ENCODE measurements around the gene WDR53.

DNA sequence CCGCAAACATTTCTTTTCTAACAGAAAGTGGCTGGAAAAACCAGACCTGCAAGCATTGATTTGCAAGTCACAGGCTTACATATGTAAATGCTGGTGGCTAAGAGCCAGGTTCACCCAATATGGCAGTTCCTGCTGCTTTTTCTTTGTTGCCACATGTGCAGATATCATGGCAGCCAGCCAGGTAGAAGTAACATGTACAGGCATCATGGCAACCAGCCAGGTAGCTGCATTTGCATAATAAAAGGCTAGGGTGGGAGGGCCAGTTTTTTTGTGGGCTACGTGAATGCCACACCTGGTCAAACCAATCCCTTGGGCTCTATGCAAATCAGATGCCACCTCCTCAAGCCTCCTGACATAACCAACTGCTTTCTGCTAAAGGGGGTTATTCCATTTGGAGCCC, 50.4 kb downstream of the WDR53 start:
- TF ChIP-seq, protein P1, sequence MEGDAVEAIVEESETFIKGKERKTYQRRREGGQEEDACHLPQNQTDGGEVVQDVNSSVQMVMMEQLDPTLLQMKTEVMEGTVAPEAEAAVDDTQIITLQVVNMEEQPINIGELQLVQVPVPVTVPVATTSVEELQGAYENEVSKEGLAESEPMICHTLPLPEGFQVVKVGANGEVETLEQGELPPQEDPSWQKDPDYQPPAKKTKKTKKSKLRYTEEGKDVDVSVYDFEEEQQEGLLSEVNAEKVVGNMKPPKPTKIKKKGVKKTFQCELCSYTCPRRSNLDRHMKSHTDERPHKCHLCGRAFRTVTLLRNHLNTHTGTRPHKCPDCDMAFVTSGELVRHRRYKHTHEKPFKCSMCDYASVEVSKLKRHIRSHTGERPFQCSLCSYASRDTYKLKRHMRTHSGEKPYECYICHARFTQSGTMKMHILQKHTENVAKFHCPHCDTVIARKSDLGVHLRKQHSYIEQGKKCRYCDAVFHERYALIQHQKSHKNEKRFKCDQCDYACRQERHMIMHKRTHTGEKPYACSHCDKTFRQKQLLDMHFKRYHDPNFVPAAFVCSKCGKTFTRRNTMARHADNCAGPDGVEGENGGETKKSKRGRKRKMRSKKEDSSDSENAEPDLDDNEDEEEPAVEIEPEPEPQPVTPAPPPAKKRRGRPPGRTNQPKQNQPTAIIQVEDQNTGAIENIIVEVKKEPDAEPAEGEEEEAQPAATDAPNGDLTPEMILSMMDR (IDR thresholded peaks at IDR 0.05; ENCODE audit: low read depth, low read length, missing input control) = no peak
- TF ChIP-seq, protein P2, sequence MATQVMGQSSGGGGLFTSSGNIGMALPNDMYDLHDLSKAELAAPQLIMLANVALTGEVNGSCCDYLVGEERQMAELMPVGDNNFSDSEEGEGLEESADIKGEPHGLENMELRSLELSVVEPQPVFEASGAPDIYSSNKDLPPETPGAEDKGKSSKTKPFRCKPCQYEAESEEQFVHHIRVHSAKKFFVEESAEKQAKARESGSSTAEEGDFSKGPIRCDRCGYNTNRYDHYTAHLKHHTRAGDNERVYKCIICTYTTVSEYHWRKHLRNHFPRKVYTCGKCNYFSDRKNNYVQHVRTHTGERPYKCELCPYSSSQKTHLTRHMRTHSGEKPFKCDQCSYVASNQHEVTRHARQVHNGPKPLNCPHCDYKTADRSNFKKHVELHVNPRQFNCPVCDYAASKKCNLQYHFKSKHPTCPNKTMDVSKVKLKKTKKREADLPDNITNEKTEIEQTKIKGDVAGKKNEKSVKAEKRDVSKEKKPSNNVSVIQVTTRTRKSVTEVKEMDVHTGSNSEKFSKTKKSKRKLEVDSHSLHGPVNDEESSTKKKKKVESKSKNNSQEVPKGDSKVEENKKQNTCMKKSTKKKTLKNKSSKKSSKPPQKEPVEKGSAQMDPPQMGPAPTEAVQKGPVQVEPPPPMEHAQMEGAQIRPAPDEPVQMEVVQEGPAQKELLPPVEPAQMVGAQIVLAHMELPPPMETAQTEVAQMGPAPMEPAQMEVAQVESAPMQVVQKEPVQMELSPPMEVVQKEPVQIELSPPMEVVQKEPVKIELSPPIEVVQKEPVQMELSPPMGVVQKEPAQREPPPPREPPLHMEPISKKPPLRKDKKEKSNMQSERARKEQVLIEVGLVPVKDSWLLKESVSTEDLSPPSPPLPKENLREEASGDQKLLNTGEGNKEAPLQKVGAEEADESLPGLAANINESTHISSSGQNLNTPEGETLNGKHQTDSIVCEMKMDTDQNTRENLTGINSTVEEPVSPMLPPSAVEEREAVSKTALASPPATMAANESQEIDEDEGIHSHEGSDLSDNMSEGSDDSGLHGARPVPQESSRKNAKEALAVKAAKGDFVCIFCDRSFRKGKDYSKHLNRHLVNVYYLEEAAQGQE (IDR thresholded peaks at IDR 0.05) = no peak
- TF ChIP-seq, protein P3, sequence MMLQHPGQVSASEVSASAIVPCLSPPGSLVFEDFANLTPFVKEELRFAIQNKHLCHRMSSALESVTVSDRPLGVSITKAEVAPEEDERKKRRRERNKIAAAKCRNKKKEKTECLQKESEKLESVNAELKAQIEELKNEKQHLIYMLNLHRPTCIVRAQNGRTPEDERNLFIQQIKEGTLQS (IDR thresholded peaks at IDR 0.05) = no peak
- TF ChIP-seq, protein P4, sequence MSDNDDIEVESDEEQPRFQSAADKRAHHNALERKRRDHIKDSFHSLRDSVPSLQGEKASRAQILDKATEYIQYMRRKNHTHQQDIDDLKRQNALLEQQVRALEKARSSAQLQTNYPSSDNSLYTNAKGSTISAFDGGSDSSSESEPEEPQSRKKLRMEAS (IDR thresholded peaks at IDR 0.05) = no peak
- TF ChIP-seq YY1 (IDR thresholded peaks at IDR 0.05) (no peak), EGR1 (IDR thresholded peaks at IDR 0.05; ENCODE audit: low read depth in 2 of 2) (no peak), JUND (IDR thresholded peaks at IDR 0.05) (no peak), TAF1 (conservative IDR thresholded peaks at IDR 0.05) (no peak), RAD21 (IDR thresholded peaks at IDR 0.05) (no peak), FOXA1 (IDR thresholded peaks at IDR 0.05) (no peak)
- TF ChIP-seq, protein P5, sequence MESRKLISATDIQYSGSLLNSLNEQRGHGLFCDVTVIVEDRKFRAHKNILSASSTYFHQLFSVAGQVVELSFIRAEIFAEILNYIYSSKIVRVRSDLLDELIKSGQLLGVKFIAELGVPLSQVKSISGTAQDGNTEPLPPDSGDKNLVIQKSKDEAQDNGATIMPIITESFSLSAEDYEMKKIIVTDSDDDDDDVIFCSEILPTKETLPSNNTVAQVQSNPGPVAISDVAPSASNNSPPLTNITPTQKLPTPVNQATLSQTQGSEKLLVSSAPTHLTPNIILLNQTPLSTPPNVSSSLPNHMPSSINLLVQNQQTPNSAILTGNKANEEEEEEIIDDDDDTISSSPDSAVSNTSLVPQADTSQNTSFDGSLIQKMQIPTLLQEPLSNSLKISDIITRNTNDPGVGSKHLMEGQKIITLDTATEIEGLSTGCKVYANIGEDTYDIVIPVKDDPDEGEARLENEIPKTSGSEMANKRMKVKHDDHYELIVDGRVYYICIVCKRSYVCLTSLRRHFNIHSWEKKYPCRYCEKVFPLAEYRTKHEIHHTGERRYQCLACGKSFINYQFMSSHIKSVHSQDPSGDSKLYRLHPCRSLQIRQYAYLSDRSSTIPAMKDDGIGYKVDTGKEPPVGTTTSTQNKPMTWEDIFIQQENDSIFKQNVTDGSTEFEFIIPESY (IDR thresholded peaks at IDR 0.05) = no peak

All from liver (tissue), 3 donors.